GM12878 (cell line): ENCODE data around the gene ZNF528. TPM values are rescaled to one million over a fixed set of nuclear protein-coding genes. Genes with fewer than 3 reads are reported as not detected.

Experiments
- ATAC-seq: fragments of 200-7000 bp; cut with Tn5 transposase; 3 replicates; pipeline ENCODE4 v1.9.1; 2020; ENCODE audit warnings: mild to moderate bottlenecking, moderate library complexity
- BruUV-seq: library from RNA; stranded (reverse); fragments of 400-500 nt; replicated peaks from 2 replicates; lab custom pipeline; 2021; lab: Mats Ljungman, UMichigan
- CTCF ChIA-PET: fragments of 300-600 bp; sonication (Branson Sonifier 250); formaldehyde crosslinking; extraction: SDS; loops from one replicate; lab custom pipeline; 2021; ENCODE audit warnings: inconsistent platforms; lab: Yijun Ruan, JAX
- POLR2A ChIA-PET: fragments of 350-600 bp; formaldehyde crosslinking; extraction: SDS; loops from one replicate; lab custom pipeline; 2021; ENCODE audit warnings: inconsistent platforms; lab: Charles Lee
- RAD21 ChIA-PET: fragments of 300-600 bp; sonication (Branson Sonifier 250); formaldehyde crosslinking; loops from one replicate; lab custom pipeline; 2023; ENCODE audit warnings: antibody characterized with exemption; ENCODE audit not compliant: unreplicated experiment; lab: Charles Lee
- SMC1A ChIA-PET: fragments of 300-600 bp; sonication (Branson Sonifier 250); formaldehyde crosslinking; loops from one replicate; lab custom pipeline; 2023; ENCODE audit not compliant: unreplicated experiment, uncharacterized antibody; lab: Charles Lee
- DNase-seq: peaks from one replicate; pipeline ENCODE4 v3.0.0-alpha.2; 2011; ENCODE audit warnings: low read depth, low spot score
- FAIRE-seq: peaks from 3 replicates; lab custom pipeline; 2011; peaks lifted over from hg19 to GRCh38; lab: Jason Lieb, UNC
- H2AFZ ChIP-seq: 2 replicates; pipeline ENCODE4 v1.6.0; 2011; ENCODE audit warnings: low read depth, low read length, control low read depth; ENCODE audit not compliant: control insufficient read depth
- H3K27ac ChIP-seq: 2 replicates; pipeline ENCODE4 v1.5.1; 2011; ENCODE audit warnings: control low read depth; ENCODE audit not compliant: control insufficient read depth, insufficient read depth
- H3K27me3 ChIP-seq, 2 experiments: replicated peaks in 1 of 2; 2 replicates each; pipeline versions ENCODE4 v1.6.0 to v1.6.1; 2011; ENCODE audit warnings: low read length in 1 of 2; ENCODE audit not compliant: control insufficient read depth in 2 of 2, insufficient read depth in 2 of 2
- H3K36me3 ChIP-seq, 2 experiments: 2 replicates each; pipeline ENCODE4 v1.5.1; 2011; ENCODE audit warnings: low read length in 1 of 2; ENCODE audit not compliant: control insufficient read depth in 2 of 2, insufficient read depth in 2 of 2
- H3K4me1 ChIP-seq: 2 replicates; pipeline ENCODE4 v1.6.1; 2011; ENCODE audit warnings: mild to moderate bottlenecking, low read length, moderate library complexity, mixed read lengths; ENCODE audit not compliant: control insufficient read depth, insufficient read depth
- H3K4me2 ChIP-seq: 2 replicates; pipeline ENCODE4 v1.6.0; 2011; ENCODE audit warnings: control low read depth; ENCODE audit not compliant: control insufficient read depth, insufficient read depth
- H3K4me3 ChIP-seq: fragments of 200-600 bp; sonication (generic); 2 replicates; pipeline ENCODE4 v1.5.1; 2016
- H3K79me2 ChIP-seq: 2 replicates; pipeline ENCODE4 v1.6.0; 2011; ENCODE audit warnings: low read length; ENCODE audit not compliant: control insufficient read depth, insufficient read depth
- H3K9ac ChIP-seq: 2 replicates; pipeline ENCODE4 v1.8.0; 2011; ENCODE audit warnings: low read length, control low read depth, mixed read lengths; ENCODE audit not compliant: control insufficient read depth, insufficient read depth
- H3K9me3 ChIP-seq: replicated peaks from 3 replicates; pipeline ENCODE4 v1.5.1; 2011; ENCODE audit warnings: mild to moderate bottlenecking, low read length; ENCODE audit not compliant: control insufficient read depth, insufficient read depth
- H4K20me1 ChIP-seq: 2 replicates; pipeline ENCODE4 v1.6.0; 2011; ENCODE audit not compliant: control insufficient read depth, insufficient read depth
- E2F4 ChIP-seq: IDR thresholded peaks from 2 replicates; pipeline ENCODE4 v1.6.1; 2012; ENCODE audit warnings: low read depth, low read length, improper control_type of control experiment
- FOS ChIP-seq: IDR thresholded peaks from 3 replicates; pipeline ENCODE4 v1.6.1; 2011; ENCODE audit warnings: borderline replicate concordance; ENCODE audit not compliant: insufficient read length; ENCODE audit errors: extremely low read depth
- GATAD2B ChIP-seq: fragments of 450-650 bp; conservative IDR thresholded peaks from 2 replicates; pipeline ENCODE4 v1.6.1; 2017; ENCODE audit warnings: low read depth, mild to moderate bottlenecking, moderate library complexity
- JUNB ChIP-seq: IDR thresholded peaks from 2 replicates; pipeline ENCODE4 v1.6.1; 2016; ENCODE audit warnings: antibody characterized with exemption, mild to moderate bottlenecking
- NFYB ChIP-seq: IDR thresholded peaks from 2 replicates; pipeline ENCODE4 v1.6.1; 2011; ENCODE audit warnings: low read depth, mild to moderate bottlenecking, low read length, improper control_type of control experiment, moderate library complexity; ENCODE audit not compliant: insufficient read depth
- NR2C2 ChIP-seq: IDR thresholded peaks from 2 replicates; pipeline ENCODE4 v1.6.1; 2011; ENCODE audit warnings: borderline replicate concordance, low read depth; ENCODE audit not compliant: control insufficient read depth, insufficient read length
- REST ChIP-seq: IDR thresholded peaks from 2 replicates; pipeline ENCODE4 v1.6.1; 2012; ENCODE audit warnings: mild to moderate bottlenecking, low read depth, low read length
- ZBTB40 ChIP-seq: fragments of 450-650 bp; IDR thresholded peaks from 2 replicates; pipeline ENCODE4 v1.6.1; 2016; ENCODE audit warnings: mild to moderate bottlenecking, moderate library complexity, borderline replicate concordance
- ZNF592 ChIP-seq: fragments of 450-650 bp; IDR thresholded peaks from 2 replicates; pipeline ENCODE4 v1.6.1; 2017; ENCODE audit warnings: mild to moderate bottlenecking, moderate library complexity
- ZNF622 ChIP-seq: fragments of 450-650 bp; IDR thresholded peaks from 2 replicates; pipeline ENCODE4 v1.6.1; 2017; ENCODE audit warnings: mild to moderate bottlenecking, inconsistent platforms
- WGBS: methylation state at CpG from one replicate; pipeline ENCODE4 v1.1.6; 2016; ENCODE audit warnings: low lambda C conversion rate; ENCODE audit not compliant: insufficient replicate concordance, insufficient coverage; ENCODE audit errors: missing lambda C conversion rate; 5-methylcytosine and 5-hydroxymethylcytosine counted together
- in situ Hi-C: fragments of 300-500 bp; cut with MboI; formaldehyde crosslinking; loops from 9 replicates; pipeline ENCODE4 v1.14.3; 2018; ENCODE audit warnings: mixed read lengths
- intact Hi-C: fragments of 100-400 bp; cut with micrococcal nuclease; formaldehyde crosslinking; loops from one replicate; pipeline ENCODE4 v1.14.2; 2022; ENCODE audit not compliant: unreplicated experiment
- polyA plus RNA-seq, 11 experiments: library from polyadenylated mRNA; depleted of rRNA in 4 of 11; unstranded in 6 of 11; stranded (reverse) in 5 of 11; fragments of >200 nt; fragmentation: Nextera tagmentation in 4 of 11; fragmentation: Illumina TruSeq in 1 of 11; extraction: Ambion mirVana in 4 of 11; extraction: Trizol in 1 of 11; gene quantifications; 1 replicate in 1 of 11; 2 replicates in 10 of 11; pipeline versions ENCODE4 v1.2.1 to v1.2.3, GENCODE V29; 2011 to 2016; ENCODE audit warnings: inconsistent platforms in 2 of 11, missing spikeins in 2 of 11, low read depth in 1 of 11
- total RNA-seq, 4 experiments: library from RNA; depleted of rRNA in 3 of 4; stranded (reverse); fragments of >200 nt in 3 of 4; fragmentation: Illumina TruSeq in 1 of 4; extraction: Trizol in 1 of 4; gene quantifications; 2 replicates each; pipeline versions ENCODE4 v1.2.1 to v1.2.3, GENCODE V29; 2013 to 2021

The ZNF528 gene
- total and polyA plus RNA-seq, 10 of the 15 experiments (the other 5 are each of a cell fraction or from before 2014, with no cell fraction given): 1.7 to 11.9 (median 6.6) TPM

GRCh38 chr19:52444506-52444905, 46.9 kb downstream of the ZNF528 start (continued):
- TF ChIP-seq ZBTB40 (no peak), REST (no peak), ZNF622 (no peak), JUNB (no peak), GATAD2B (no peak)

- Histone ChIP-seq H3K79me2 (no peaks in the 10 kb centered on the region), H4K20me1 (no peaks in the 10 kb centered on the region), H3K36me3 (no peaks in the 10 kb centered on the region), H3K9ac (no peak overlapping the region), H3K9me3 (peaks cover 4% of the 10 kb centered on the region; the same call in 2 of the 3 replicates), H3K4me3 (no peak overlapping the region), H3K27ac (no peak overlapping the region), H3K27me3 (no peaks in the 10 kb centered on the region), H3K4me1 (no peaks in the 10 kb centered on the region), H3K4me2 (no peak overlapping the region), H2AFZ (no peak overlapping the region)
- CTCF ChIA-PET: no interaction called here
- BruUV-seq: no TSS peak
- SMC1A ChIA-PET: no interaction called here
- FAIRE-seq (no peak), DNase-seq (no peak), ATAC-seq (no peak)
- RAD21 ChIA-PET: no interaction called here
- POLR2A ChIA-PET: no interaction called here
- WGBS: 83% methylated on average over 40 of the region's 41 CpGs
- intact Hi-C loops: no loop called here
- in situ Hi-C loops: no loop called here
- TF ChIP-seq ZNF622 (no peak), NFYB (no peak), ZNF592 (no peak), E2F4 (no peak), NR2C2 (no peak), FOS (no peak)
These were observed 53.6 kb downstream of the ZNF528 start for GRCh38 chr19:52451241-52451640.
